CD4-positive, alpha-beta T cell treated with Interleukin-6 at 100 ng/mL for 8 hours (primary cell): ENCODE measurements around the gene DCTPP1.
A peak's percentile ranks its signal among the peaks of the same experiment; 100 is the strongest.

Source experiments
- DNase-seq: peaks from one replicate; pipeline ENCODE4 v3.0.0-alpha.2; 2020; ENCODE audit warnings: mixed read lengths, low spot score

Gene DCTPP1

DNA sequence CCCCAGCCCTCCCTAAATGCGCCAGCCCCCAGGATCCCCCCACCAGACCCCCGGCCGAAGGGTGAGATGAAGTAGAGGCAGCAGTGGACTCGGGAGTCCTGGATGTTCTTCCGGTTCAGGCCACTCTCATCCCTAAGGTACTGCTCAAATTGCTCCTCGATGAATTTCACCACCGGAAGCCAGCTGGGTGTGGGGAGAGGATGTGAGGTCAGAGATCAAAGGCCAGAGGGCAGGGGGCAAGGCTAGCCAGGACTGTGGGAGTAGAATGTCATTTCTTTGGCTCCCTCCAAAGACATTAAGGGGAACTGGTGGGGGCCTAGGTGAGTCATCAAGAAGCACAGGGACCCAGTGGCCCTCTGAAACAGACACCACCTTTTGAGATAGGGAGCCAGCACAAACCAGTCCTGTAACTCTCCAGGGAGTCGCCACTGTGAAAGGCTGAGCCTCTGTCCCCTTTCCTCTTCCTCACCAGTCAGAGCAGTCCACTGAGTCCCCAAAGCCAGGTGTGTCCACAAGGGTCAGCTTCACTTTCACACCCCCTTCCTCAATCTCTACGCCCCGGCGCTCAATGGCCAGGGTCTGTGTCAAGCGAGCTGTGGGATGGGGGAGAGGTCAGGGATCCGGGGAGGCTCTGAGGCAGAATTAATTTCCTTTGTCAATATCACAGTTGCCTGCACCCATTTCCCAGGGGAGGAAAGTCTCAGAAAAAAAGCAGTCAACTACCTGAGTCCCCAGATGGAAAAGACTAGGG lies 48.4 kb downstream of the DCTPP1 start:
- peak; percentile 31 for DNase-seq

GRCh38 chr16:30380803-30381208 lies 49.0 kb downstream of the DCTPP1 start:
- no peak for DNase-seq

DNA sequence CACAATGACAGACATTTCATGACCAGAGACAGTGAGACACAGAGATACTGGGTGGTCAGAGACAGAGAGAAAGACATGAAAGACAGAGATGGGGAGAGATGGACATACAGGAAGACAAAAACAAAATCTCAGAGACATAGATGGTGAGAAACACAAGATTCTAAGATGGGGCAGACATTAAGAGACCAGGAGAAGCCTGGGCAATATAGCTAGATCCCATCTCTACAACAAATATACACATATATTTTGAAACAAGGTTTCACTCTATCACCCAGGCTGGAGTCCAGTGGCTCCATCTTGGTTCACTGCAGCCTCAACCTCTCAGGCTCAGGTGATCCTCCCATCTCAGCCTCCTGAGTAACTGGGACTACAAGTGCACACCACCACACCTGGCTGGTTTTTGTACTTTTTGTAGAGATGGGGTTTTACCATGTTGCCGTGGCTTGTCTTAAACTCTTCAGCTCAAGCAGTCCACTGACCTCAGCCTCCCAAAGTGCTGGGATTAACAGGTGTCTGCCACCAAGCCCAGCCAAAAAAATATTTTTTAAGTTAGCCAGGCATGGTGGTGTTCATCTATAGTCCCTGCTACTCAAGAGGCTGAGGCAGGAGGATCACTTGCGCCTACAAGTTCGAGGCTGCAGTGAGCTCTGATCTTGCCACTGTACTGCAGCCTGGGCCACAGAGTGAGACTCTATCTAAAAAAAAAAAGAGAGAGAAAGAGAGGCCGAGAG lies 49.6 kb downstream of the DCTPP1 start:
- DNase-seq, result no peak

DNA sequence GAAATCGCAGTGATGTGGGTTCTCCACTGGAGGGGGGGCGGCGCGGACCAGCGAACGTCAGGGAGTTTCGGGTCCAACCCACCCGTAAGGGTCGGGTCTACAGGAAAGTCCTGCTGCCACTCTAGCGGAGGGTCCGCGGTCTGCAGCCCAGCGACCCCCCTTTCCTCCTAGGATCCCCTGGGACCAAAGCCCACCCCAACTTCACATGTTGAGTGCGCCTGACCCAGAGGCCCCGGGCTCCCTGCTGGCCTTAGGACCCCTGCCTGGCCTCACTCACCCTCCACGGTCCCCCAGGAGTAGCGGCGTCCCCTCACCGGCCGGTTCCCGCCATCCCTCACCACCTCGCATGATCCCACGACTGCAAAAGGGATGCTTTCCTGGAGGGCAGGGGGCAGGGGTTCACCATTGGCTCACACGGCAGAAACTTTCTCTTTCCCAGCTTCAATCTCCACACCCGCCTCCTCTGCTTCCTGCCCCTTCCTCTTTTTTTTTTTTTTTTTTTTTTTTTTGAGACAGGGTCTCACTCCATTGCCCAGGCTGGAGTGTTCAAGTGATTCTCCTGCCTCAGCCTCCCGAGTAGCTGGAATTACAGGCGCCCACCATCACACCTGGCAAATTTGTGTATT lies 50.6 kb downstream of the DCTPP1 start:
- DNase-seq, result no peak

DNA sequence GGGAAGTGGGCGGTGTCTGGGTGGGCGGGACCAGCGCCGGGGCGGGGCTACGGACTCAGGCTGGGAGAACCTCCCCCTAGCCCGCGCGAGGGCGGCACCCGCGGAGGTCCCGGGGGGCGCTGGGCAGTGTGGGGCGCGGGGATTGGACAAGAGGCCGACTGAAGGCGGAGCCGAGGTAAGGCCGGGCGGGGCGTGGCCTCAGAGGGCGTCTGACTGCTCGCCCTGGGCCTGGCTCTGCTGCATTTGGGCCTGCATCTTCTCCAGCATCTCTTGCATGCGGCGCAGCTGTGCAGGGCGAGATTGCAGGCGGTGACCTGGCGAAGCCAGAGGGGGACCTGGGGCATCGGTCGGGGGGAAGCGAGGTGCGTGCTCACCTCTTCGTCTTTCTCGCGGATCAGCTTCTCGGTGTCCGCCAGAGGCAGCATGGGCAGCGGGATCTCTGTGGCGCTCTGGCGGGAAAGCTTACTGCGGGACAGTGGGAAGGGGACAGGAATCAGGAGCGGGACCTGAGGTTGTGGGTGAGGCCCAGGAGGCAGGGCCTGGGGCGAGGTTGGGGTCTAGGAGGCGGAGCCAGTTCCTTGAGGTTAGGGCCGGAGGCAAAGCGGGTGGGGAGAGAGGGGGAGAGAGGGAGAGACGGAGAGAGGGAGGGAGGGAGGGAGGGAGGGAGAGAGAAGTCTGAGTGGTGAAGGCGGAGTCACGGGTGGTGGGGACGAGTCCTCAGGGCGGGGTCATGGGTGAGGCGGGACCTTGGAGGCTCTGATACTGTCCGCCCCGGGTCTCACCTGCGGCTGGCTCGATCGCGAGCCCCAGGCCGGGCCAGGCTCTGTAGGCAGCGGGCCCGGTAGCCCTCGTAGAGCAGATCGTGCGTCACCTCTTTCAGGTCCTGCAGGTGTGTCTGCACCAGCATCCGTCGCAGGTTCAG lies 51.3 kb downstream of the DCTPP1 start:
- peak; percentile 99 for DNase-seq

GRCh38 chr16:30377812-30378235 lies 52.0 kb downstream of the DCTPP1 start:
- peak; percentile 88 for DNase-seq

DNA sequence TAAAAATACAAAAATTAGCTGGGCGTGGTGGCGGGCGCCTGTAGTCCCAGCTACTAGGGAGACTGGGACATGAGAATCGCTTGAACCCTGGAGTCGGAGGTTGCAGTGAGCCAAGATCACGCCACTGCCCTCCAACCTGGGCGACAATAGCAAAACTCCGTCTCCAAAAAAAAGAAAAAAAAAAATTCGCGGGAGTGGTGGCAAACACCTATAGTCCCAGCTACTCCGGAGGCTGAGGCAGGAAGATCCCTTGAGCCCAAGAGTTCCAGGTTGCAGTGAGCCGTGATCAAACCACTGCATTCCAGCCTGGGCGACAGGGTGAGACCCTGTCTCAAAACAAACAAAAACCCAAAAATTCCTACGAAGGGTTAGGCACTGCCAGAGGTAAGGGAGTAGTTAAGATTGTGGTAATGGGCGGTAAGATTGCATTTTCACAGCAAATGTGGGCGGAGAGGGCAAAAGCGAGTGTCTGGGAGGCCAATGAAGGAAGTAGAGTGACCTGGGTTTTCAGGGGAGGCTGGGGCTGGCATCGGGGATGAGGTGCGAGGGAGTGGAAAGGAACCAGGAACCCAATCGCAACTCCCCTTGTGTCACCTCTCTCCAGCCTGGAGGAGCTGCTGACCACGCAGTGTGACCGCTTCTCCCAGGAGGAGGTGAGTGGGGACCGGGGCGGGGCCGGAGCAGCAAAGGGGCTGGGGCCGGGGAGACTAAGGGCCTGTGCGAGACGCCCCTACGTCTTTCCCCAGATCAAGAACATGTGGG lies 52.6 kb downstream of the DCTPP1 start:
- DNase-seq, result no peak

GRCh38 chr16:30376461-30376902 lies 53.3 kb downstream of the DCTPP1 start:
- no peak for DNase-seq

GRCh38 chr16:30375864-30376263 lies 54.0 kb downstream of the DCTPP1 start:
- DNase-seq, result no peak

DNA sequence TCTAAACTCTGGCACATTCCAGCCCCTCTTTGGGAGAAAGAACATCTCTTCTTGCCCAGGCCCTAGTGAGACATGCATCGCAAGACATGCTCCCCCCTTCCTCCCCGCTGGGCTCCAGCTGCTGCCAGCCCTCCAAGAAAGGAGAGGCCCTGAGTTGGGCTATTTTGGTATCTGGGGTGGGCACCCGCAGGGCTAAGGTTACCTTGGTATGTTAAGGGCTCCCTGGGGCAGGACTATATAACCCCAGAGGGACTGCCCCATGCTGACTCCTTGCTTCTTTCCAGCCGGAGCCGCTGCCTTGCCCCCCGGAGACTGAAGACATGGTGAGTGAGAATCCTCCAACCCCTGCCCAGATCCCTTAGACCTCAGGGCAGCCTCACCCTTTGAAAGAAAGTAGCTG lies 55.3 kb downstream of the DCTPP1 start, which contains the start of gene MYL11:
Gene MYL11 (plus strand): TSS at position 265 of the 400 bp plus-strand sequence. CDS start 56 bp downstream, at position 321.
- DNase-seq, result no peak
